Neuronal stem cell (in vitro differentiated cells): ENCODE data around the gene CORO1C.

Source experiments
- DNase-seq: peaks from one replicate; pipeline ENCODE4 v3.0.0-alpha.2; 2013; ENCODE audit warnings: low spot score
- H2AFZ ChIP-seq: one replicate; pipeline ENCODE4 v1.6.1; 2013; ENCODE audit warnings: mild to moderate bottlenecking, low read length, inconsistent platforms
- H2AK5ac ChIP-seq: 2 replicates; pipeline ENCODE4 v1.6.1; 2013; ENCODE audit warnings: low read depth, mild to moderate bottlenecking, inconsistent platforms, low read length, moderate library complexity, mixed read lengths
- H2BK120ac ChIP-seq: 2 replicates; pipeline ENCODE4 v1.6.1; 2013; ENCODE audit warnings: low read depth, mild to moderate bottlenecking, inconsistent platforms, low read length, moderate library complexity, mixed read lengths
- H2BK12ac ChIP-seq: one replicate; pipeline ENCODE4 v1.6.1; 2013; ENCODE audit warnings: low read length, inconsistent platforms
- H2BK15ac ChIP-seq: 2 replicates; pipeline ENCODE4 v1.6.1; 2013; ENCODE audit warnings: mild to moderate bottlenecking, low read length, inconsistent platforms, mixed read lengths
- H2BK5ac ChIP-seq: one replicate; pipeline ENCODE4 v1.6.1; 2013; ENCODE audit warnings: inconsistent platforms, mild to moderate bottlenecking, low read length, moderate library complexity
- H3K14ac ChIP-seq: one replicate; pipeline ENCODE4 v1.6.1; 2013; ENCODE audit warnings: low read length, inconsistent platforms
- H3K18ac ChIP-seq: 2 replicates; pipeline ENCODE4 v1.6.1; 2013; ENCODE audit warnings: low read length, inconsistent platforms
- H3K23ac ChIP-seq: 2 replicates; pipeline ENCODE4 v1.6.1; 2013; ENCODE audit warnings: low read depth, mild to moderate bottlenecking, mixed read lengths, low read length, inconsistent platforms; ENCODE audit not compliant: poor library complexity
- H3K27ac ChIP-seq: replicated peaks from 3 replicates; pipeline ENCODE4 v1.5.1; 2013; ENCODE audit warnings: low read length, inconsistent platforms
- H3K27me3 ChIP-seq, 3 experiments: 2 replicates each; pipeline ENCODE4 v1.6.1; 2013; ENCODE audit warnings: low read length in 3 of 3, mild to moderate bottlenecking in 2 of 3, inconsistent platforms in 1 of 3, low read depth in 1 of 3, mixed read lengths in 1 of 3, moderate library complexity in 1 of 3; ENCODE audit not compliant: control insufficient read depth in 3 of 3, insufficient read depth in 3 of 3
- H3K36me3 ChIP-seq, 2 donors: replicated peaks in 1 of 2; 2 replicates each; pipeline ENCODE4 v1.6.1; 2013; ENCODE audit warnings: low read length in 2 of 2; ENCODE audit not compliant: control insufficient read depth in 2 of 2, insufficient read depth in 2 of 2
- H3K4ac ChIP-seq: 2 replicates; pipeline ENCODE4 v1.6.1; 2013; ENCODE audit warnings: inconsistent platforms, mild to moderate bottlenecking, low read length, moderate library complexity
- H3K4me1 ChIP-seq, 2 donors: 1 replicate in 1 of 2; 2 replicates in 1 of 2; pipeline ENCODE4 v1.6.1; 2013; ENCODE audit warnings: low read length in 2 of 2, low read depth in 1 of 2; ENCODE audit not compliant: control insufficient read depth in 2 of 2, insufficient read depth in 1 of 2
- H3K4me2 ChIP-seq: one replicate; pipeline ENCODE4 v1.6.1; 2013; ENCODE audit warnings: mild to moderate bottlenecking, low read length, inconsistent platforms; ENCODE audit not compliant: insufficient read depth, poor library complexity, severe bottlenecking
- H3K4me3 ChIP-seq, 2 donors: 2 replicates each; pipeline ENCODE4 v1.5.1; 2013; ENCODE audit warnings: low read length in 2 of 2, mild to moderate bottlenecking in 2 of 2, inconsistent platforms in 1 of 2, moderate library complexity in 1 of 2
- H3K79me1 ChIP-seq: one replicate; pipeline ENCODE4 v1.6.1; 2013; ENCODE audit warnings: low read depth, mild to moderate bottlenecking, inconsistent platforms, low read length, moderate library complexity
- H3K9ac ChIP-seq: one replicate; pipeline ENCODE4 v1.6.1; 2013; ENCODE audit warnings: mild to moderate bottlenecking, low read depth, low read length, inconsistent platforms; ENCODE audit not compliant: poor library complexity
- H3K9me3 ChIP-seq, 2 donors: replicated peaks in 1 of 2; 2 replicates each; pipeline versions ENCODE3 to v1.6.1; 2013; ENCODE audit warnings: low read length in 2 of 2, mild to moderate bottlenecking in 2 of 2, inconsistent platforms in 1 of 2, low read depth in 1 of 2, mixed read lengths in 1 of 2, moderate library complexity in 1 of 2; ENCODE audit not compliant: control insufficient read depth in 2 of 2, insufficient read depth in 1 of 2
- H4K8ac ChIP-seq: one replicate; pipeline ENCODE4 v1.6.1; 2013; ENCODE audit warnings: low read depth, mild to moderate bottlenecking, inconsistent platforms, low read length, moderate library complexity
- H4K91ac ChIP-seq: one replicate; pipeline ENCODE4 v1.6.1; 2013; ENCODE audit warnings: low read length, low read depth, mild to moderate bottlenecking, inconsistent platforms; ENCODE audit not compliant: poor library complexity
- WGBS, 2 donors: extraction: QIAGEN DNeasy Blood & Tissue Kit; methylation state at CpG; one replicate each; pipeline ENCODE4 v1.1.7; 2013; ENCODE audit warnings: missing lambda C conversion rate in 2 of 2, mixed read lengths in 1 of 2; ENCODE audit not compliant: insufficient read length in 2 of 2, insufficient replicate concordance in 1 of 2; ENCODE audit errors: extremely low coverage in 2 of 2; 5-methylcytosine and 5-hydroxymethylcytosine counted together

The CORO1C gene

GRCh38 chr12:108637222-108637971, 93.9 kb downstream of the CORO1C start:
- Histone ChIP-seq H3K18ac (peak overlapping the region; percentile 91), H3K9ac (no peak overlapping the region), H2AK5ac (no peak overlapping the region), H4K91ac (no peak overlapping the region), H3K14ac (no peak overlapping the region), H3K4me1 (peaks cover 44 to 46% of the 10 kb centered on the region in 2 donors), H2BK12ac (peak overlapping the region; percentile 89), H3K4me2 (no peak overlapping the region), H3K4me3 (no peak overlapping the region), H2AFZ (no peak overlapping the region), H3K79me1 (no peaks in the 10 kb centered on the region), H2BK5ac (peak overlapping the region; percentile 14), H3K36me3 (peaks cover 0 to 15% of the 10 kb centered on the region in 2 donors), H3K27me3 (no peaks in the 10 kb centered on the region), H3K9me3 (no peaks in the 10 kb centered on the region), H3K23ac (no peak overlapping the region), H3K4ac (no peak overlapping the region), H3K27ac (peak overlapping the region; percentile 97), H4K8ac (no peak overlapping the region), H2BK15ac (no peak overlapping the region), H2BK120ac (peak overlapping the region; percentile 33)
- WGBS, 2 donors, result no CpG with 5 or more reads among the region's 7 CpGs
- no peak for DNase-seq

GRCh38 chr12:108635997-108636808, 95.1 kb downstream of the CORO1C start:
- Histone ChIP-seq H3K4me2 (no peak overlapping the region), H2AK5ac (no peak overlapping the region), H2BK120ac (no peak overlapping the region), H3K9ac (no peak overlapping the region), H2AFZ (peak overlapping the region; percentile 15), H3K36me3 (peaks cover 0 to 6% of the 10 kb centered on the region in 2 donors), H3K23ac (no peak overlapping the region), H3K27ac (no peak overlapping the region), H3K9me3 (no peaks in the 10 kb centered on the region), H3K14ac (no peak overlapping the region), H3K4me1 (peaks cover 44 to 46% of the 10 kb centered on the region in 2 donors), H3K4ac (no peak overlapping the region), H3K4me3 (no peak overlapping the region), H3K79me1 (no peaks in the 10 kb centered on the region), H4K91ac (no peak overlapping the region), H3K18ac (no peak overlapping the region), H4K8ac (no peak overlapping the region), H3K27me3 (no peaks in the 10 kb centered on the region), H2BK5ac (no peak overlapping the region), H2BK15ac (no peak overlapping the region), H2BK12ac (no peak overlapping the region)
- no peak for DNase-seq
- WGBS, 2 donors, result no CpG with 5 or more reads among the region's 6 CpGs

GRCh38 chr12:108635201-108635996, 95.9 kb downstream of the CORO1C start:
- Histone ChIP-seq H3K4me1 (peaks cover 42 to 48% of the 10 kb centered on the region in 2 donors), H2BK15ac (no peak overlapping the region), H3K4me2 (no peak overlapping the region), H2BK12ac (no peak overlapping the region), H3K14ac (no peak overlapping the region), H2AFZ (peak overlapping the region; percentile 15), H3K18ac (no peak overlapping the region), H3K9me3 (no peaks in the 10 kb centered on the region), H4K8ac (no peak overlapping the region), H2BK120ac (no peak overlapping the region), H3K79me1 (no peaks in the 10 kb centered on the region), H3K4ac (no peak overlapping the region), H2BK5ac (no peak overlapping the region), H3K4me3 (no peak overlapping the region), H3K27ac (no peak overlapping the region), H2AK5ac (no peak overlapping the region), H3K9ac (no peak overlapping the region), H3K27me3 (no peaks in the 10 kb centered on the region), H3K36me3 (no peaks in the 10 kb centered on the region), H3K23ac (no peak overlapping the region), H4K91ac (no peak overlapping the region)
- no peak for DNase-seq
- no CpG with 5 or more reads among the region's 15 CpGs for WGBS, 2 donors
